HCT116 (cell line): ENCODE results near the gene HSPB1. TPM values are rescaled to one million over a fixed set of nuclear protein-coding genes. Genes with fewer than 3 reads are reported as not detected.

Source experiments
- ATAC-seq: fragments of 200-7000 bp; cut with Tn5 transposase; 2 replicates; pipeline ENCODE4 v1.9.1; 2020; ENCODE audit warnings: mild to moderate bottlenecking, moderate library complexity
- BruUV-seq: library from RNA; stranded (reverse); fragments of 400-500 nt; replicated peaks from 2 replicates; lab custom pipeline; 2021; lab: Mats Ljungman, UMichigan
- CTCF ChIA-PET: fragments of 300-600 bp; sonication (Branson Sonifier 250); formaldehyde crosslinking; loops from one replicate; lab custom pipeline; 2021; ENCODE audit warnings: antibody characterized with exemption; lab: Charles Lee
- POLR2A ChIA-PET: fragments of 300-600, 350-600 bp; sonication (Branson Sonifier 250); formaldehyde crosslinking; loops from one replicate; lab custom pipeline; 2021; ENCODE audit warnings: antibody characterized with exemption; lab: Charles Lee
- RAD21 ChIA-PET, 2 experiments: fragments of 300-600 bp; sonication (Branson Sonifier 250); formaldehyde crosslinking; loops; one replicate each; lab custom pipeline; 2023; ENCODE audit warnings: low total read pairs in 2 of 2; ENCODE audit not compliant: uncharacterized antibody in 2 of 2, unreplicated experiment in 2 of 2, low non-redundant PET in 1 of 2; lab: Charles Lee
- DNase-seq: peaks from one replicate; pipeline ENCODE4 v3.0.0-alpha.2; 2010; ENCODE audit warnings: low read depth, low spot score
- H2AFZ ChIP-seq: fragments of 200-600 bp; shearing (Covaris generic), sonication (generic); 2 replicates; pipeline ENCODE4 v1.6.1; 2017; ENCODE audit warnings: low read depth, mixed run types, mixed read lengths, antibody characterized with exemption, low read length; ENCODE audit not compliant: poor library complexity, severe bottlenecking
- H3K27ac ChIP-seq: 2 replicates; pipeline ENCODE4 v1.5.1; 2012; ENCODE audit warnings: low read depth, low read length
- H3K27me3 ChIP-seq: fragments of 200-600 bp; sonication (generic); 2 replicates; pipeline ENCODE4 v1.6.1; 2016; ENCODE audit warnings: mixed run types, low read length, mixed read lengths; ENCODE audit not compliant: insufficient read depth
- H3K36me3 ChIP-seq, 2 experiments: fragments of 200-500 bp in 1 of 2; fragments of 200-600 bp in 1 of 2; sonication (Bioruptor generic) in 1 of 2; sonication (generic) in 1 of 2; 2 replicates each; pipeline versions ENCODE4 v1.5.1 to v1.6.1; 2014 to 2016; ENCODE audit warnings: low read length in 2 of 2, inconsistent platforms in 1 of 2, mixed read lengths in 1 of 2, mixed run types in 1 of 2; ENCODE audit not compliant: insufficient read depth in 2 of 2, control insufficient read depth in 1 of 2
- H3K4me1 ChIP-seq, 2 experiments: fragments of 200-600 bp in 1 of 2; sonication (generic) in 1 of 2; 2 replicates each; pipeline versions ENCODE4 v1.5.1 to v1.6.1; 2012 to 2017; ENCODE audit warnings: low read length in 2 of 2, inconsistent platforms in 1 of 2, mild to moderate bottlenecking in 1 of 2, mixed read lengths in 1 of 2, mixed run types in 1 of 2, moderate library complexity in 1 of 2; ENCODE audit not compliant: insufficient read depth in 2 of 2, control insufficient read depth in 1 of 2
- H3K4me2 ChIP-seq: fragments of 200-600 bp; sonication (generic); 2 replicates; pipeline ENCODE4 v1.6.1; 2017; ENCODE audit warnings: mixed run types, low read length, mixed read lengths
- H3K4me3 ChIP-seq, 2 experiments: fragments of 200-600 bp in 1 of 2; sonication (generic) in 1 of 2; replicated peaks in 1 of 2; 2 replicates each; pipeline ENCODE4 v1.5.1; 2011 to 2016; ENCODE audit warnings: low read length in 2 of 2, control low read depth in 1 of 2, low read depth in 1 of 2, mild to moderate bottlenecking in 1 of 2, mixed read lengths in 1 of 2, mixed run types in 1 of 2
- H3K79me2 ChIP-seq: fragments of 200-600 bp; sonication (generic); 2 replicates; pipeline ENCODE4 v1.6.1; 2017; ENCODE audit warnings: mild to moderate bottlenecking, mixed run types, low read length, moderate library complexity, mixed read lengths; ENCODE audit not compliant: insufficient read depth
- H3K9ac ChIP-seq: fragments of 200-600 bp; sonication (generic); 2 replicates; pipeline ENCODE4 v1.6.1; 2016; ENCODE audit warnings: low read length, mixed read lengths
- H3K9me2 ChIP-seq: fragments of 200-600 bp; sonication (generic), shearing (Covaris generic); 2 replicates; pipeline ENCODE4 v1.6.1; 2017; ENCODE audit warnings: mixed run types, mild to moderate bottlenecking, moderate library complexity; ENCODE audit not compliant: insufficient read depth
- H3K9me3 ChIP-seq, 2 experiments: fragments of 200-500 bp in 1 of 2; fragments of 200-600 bp in 1 of 2; sonication (Bioruptor generic) in 1 of 2; sonication (generic) in 1 of 2; 2 replicates each; pipeline ENCODE4 v1.6.1; 2014 to 2017; ENCODE audit warnings: low read length in 2 of 2, mixed read lengths in 2 of 2, inconsistent platforms in 1 of 2, low read depth in 1 of 2, mild to moderate bottlenecking in 1 of 2, mixed run types in 1 of 2, moderate library complexity in 1 of 2; ENCODE audit not compliant: control insufficient read depth in 1 of 2, insufficient read depth in 1 of 2
- H4K20me1 ChIP-seq: fragments of 200-600 bp; sonication (generic), shearing (Covaris generic); 2 replicates; pipeline ENCODE4 v1.6.1; 2017; ENCODE audit warnings: mixed run types, mild to moderate bottlenecking, moderate library complexity; ENCODE audit not compliant: insufficient read depth
- CBX3 ChIP-seq: IDR thresholded peaks from 2 replicates; pipeline ENCODE4 v1.6.1; 2012; ENCODE audit warnings: low read depth
- CEBPB ChIP-seq: IDR thresholded peaks from 2 replicates; pipeline ENCODE4 v1.6.1; 2012; ENCODE audit warnings: low read depth
- EGR1 ChIP-seq: IDR thresholded peaks from 2 replicates; pipeline ENCODE4 v1.6.1; 2012; ENCODE audit warnings: low read depth
- ELF1 ChIP-seq: IDR thresholded peaks from 2 replicates; pipeline ENCODE4 v1.6.1; 2012; ENCODE audit warnings: low read depth, borderline replicate concordance
- EZH2 ChIP-seq: fragments of 200-600 bp; sonication (generic); IDR thresholded peaks from 2 replicates; pipeline ENCODE4 v1.6.1; 2017; ENCODE audit warnings: antibody characterized with exemption, mixed run types
- EZH2phosphoT487 ChIP-seq: fragments of 200-600 bp; IDR thresholded peaks from 2 replicates; pipeline ENCODE4 v1.6.1; 2018; ENCODE audit warnings: antibody characterized with exemption, borderline replicate concordance
- FOSL1 ChIP-seq: IDR thresholded peaks from 2 replicates; pipeline ENCODE4 v1.6.1; 2012; ENCODE audit warnings: low read depth
- JUND ChIP-seq: IDR thresholded peaks from 2 replicates; pipeline ENCODE4 v1.6.1; 2012
- POLR2A ChIP-seq: IDR thresholded peaks from 2 replicates; pipeline ENCODE4 v1.7.0; 2011; ENCODE audit warnings: borderline replicate concordance; ENCODE audit not compliant: insufficient read depth, insufficient read length; ENCODE audit errors: extremely low read depth
- POLR2AphosphoS5 ChIP-seq: IDR thresholded peaks from 2 replicates; pipeline ENCODE4 v1.6.1; 2011; ENCODE audit warnings: mild to moderate bottlenecking, low read depth, low read length, moderate library complexity
- TCF7L2 ChIP-seq: IDR thresholded peaks from 2 replicates; pipeline ENCODE4 v1.7.0; 2011; ENCODE audit warnings: borderline replicate concordance, inconsistent platforms; ENCODE audit not compliant: insufficient read depth, insufficient read length; ENCODE audit errors: extremely low read depth
- YY1 ChIP-seq: IDR thresholded peaks from 2 replicates; pipeline ENCODE4 v1.6.1; 2011; ENCODE audit warnings: low read length, low read depth, moderate library complexity, mild to moderate bottlenecking; ENCODE audit not compliant: insufficient replicate concordance; ENCODE audit errors: extremely low read depth
- intact Hi-C: fragments of 100-400 bp; cut with micrococcal nuclease; formaldehyde crosslinking; loops from 2 replicates; pipeline ENCODE4 v1.10.0; 2022
- total RNA-seq: library from RNA; stranded (reverse); gene quantifications from one replicate; pipeline ENCODE4 v1.2.1, GENCODE V29; 2021; ENCODE audit not compliant: unreplicated experiment
- TF ChIP-seq, protein P1 (sequence below): IDR thresholded peaks from 2 replicates; pipeline ENCODE4 v1.6.1; 2012; ENCODE audit warnings: low read depth
- TF ChIP-seq, protein P2 (sequence below): IDR thresholded peaks from 2 replicates; pipeline ENCODE4 v1.6.1; 2011; ENCODE audit warnings: mild to moderate bottlenecking, low read length, moderate library complexity; ENCODE audit not compliant: insufficient replicate concordance; ENCODE audit errors: extremely low read depth

HSPB1 gene
- total RNA-seq, 1 experiment from 2014 or later: 524 TPM

DNA sequence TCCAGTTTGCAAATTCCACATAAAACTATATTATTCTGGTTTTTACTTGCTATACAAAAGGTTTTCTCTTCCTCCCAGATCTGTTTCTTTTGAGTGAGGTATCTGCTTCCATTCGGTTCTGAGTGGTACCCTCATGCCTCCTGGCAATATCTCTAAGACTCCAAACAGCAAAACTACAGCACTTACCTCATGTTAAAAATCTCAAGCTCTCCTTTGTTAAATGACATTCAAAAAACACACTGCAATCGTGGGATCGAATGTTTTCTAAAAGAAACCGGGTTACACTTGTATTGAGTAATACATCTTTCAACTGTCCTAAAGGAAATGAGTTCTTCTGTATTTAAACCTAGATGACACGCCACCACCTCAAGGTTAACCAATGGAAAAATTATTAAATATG, 45.2 kb downstream of the HSPB1 start:
- Histone ChIP-seq H4K20me1 (peaks cover 19% of the 10 kb centered on the region; the same call in 1 of the 2 replicates), H3K4me2 (no peak overlapping the region), H3K27ac (no peak overlapping the region), H3K4me1 (peaks cover 0 to 18% of the 10 kb centered on the region in 2 experiments; a peak in 1 of 4 replicates), H3K36me3 (peaks cover 37 to 69% of the 10 kb centered on the region in 2 experiments), H3K79me2 (peaks cover 100% of the 10 kb centered on the region), H2AFZ (no peak overlapping the region), H3K9ac (no peak overlapping the region), H3K4me3 (no peak overlapping the region), H3K27me3 (no peaks in the 10 kb centered on the region), H3K9me3 (no peaks in the 10 kb centered on the region), H3K9me2 (no peaks in the 10 kb centered on the region)
- CTCF ChIA-PET: no interaction called here
- TF ChIP-seq EZH2phosphoT487 (no peak), JUND (no peak), CBX3 (no peak), TCF7L2 (no peak), ELF1 (no peak), EZH2 (no peak), YY1 (no peak), EGR1 (no peak), CEBPB (no peak), POLR2A (no peak), FOSL1 (no peak), POLR2AphosphoS5 (no peak)
- TF ChIP-seq, protein P1, sequence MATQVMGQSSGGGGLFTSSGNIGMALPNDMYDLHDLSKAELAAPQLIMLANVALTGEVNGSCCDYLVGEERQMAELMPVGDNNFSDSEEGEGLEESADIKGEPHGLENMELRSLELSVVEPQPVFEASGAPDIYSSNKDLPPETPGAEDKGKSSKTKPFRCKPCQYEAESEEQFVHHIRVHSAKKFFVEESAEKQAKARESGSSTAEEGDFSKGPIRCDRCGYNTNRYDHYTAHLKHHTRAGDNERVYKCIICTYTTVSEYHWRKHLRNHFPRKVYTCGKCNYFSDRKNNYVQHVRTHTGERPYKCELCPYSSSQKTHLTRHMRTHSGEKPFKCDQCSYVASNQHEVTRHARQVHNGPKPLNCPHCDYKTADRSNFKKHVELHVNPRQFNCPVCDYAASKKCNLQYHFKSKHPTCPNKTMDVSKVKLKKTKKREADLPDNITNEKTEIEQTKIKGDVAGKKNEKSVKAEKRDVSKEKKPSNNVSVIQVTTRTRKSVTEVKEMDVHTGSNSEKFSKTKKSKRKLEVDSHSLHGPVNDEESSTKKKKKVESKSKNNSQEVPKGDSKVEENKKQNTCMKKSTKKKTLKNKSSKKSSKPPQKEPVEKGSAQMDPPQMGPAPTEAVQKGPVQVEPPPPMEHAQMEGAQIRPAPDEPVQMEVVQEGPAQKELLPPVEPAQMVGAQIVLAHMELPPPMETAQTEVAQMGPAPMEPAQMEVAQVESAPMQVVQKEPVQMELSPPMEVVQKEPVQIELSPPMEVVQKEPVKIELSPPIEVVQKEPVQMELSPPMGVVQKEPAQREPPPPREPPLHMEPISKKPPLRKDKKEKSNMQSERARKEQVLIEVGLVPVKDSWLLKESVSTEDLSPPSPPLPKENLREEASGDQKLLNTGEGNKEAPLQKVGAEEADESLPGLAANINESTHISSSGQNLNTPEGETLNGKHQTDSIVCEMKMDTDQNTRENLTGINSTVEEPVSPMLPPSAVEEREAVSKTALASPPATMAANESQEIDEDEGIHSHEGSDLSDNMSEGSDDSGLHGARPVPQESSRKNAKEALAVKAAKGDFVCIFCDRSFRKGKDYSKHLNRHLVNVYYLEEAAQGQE: no peak
- TF ChIP-seq, protein P2, sequence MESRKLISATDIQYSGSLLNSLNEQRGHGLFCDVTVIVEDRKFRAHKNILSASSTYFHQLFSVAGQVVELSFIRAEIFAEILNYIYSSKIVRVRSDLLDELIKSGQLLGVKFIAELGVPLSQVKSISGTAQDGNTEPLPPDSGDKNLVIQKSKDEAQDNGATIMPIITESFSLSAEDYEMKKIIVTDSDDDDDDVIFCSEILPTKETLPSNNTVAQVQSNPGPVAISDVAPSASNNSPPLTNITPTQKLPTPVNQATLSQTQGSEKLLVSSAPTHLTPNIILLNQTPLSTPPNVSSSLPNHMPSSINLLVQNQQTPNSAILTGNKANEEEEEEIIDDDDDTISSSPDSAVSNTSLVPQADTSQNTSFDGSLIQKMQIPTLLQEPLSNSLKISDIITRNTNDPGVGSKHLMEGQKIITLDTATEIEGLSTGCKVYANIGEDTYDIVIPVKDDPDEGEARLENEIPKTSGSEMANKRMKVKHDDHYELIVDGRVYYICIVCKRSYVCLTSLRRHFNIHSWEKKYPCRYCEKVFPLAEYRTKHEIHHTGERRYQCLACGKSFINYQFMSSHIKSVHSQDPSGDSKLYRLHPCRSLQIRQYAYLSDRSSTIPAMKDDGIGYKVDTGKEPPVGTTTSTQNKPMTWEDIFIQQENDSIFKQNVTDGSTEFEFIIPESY: no peak
- intact Hi-C loops: loop anchor here (1.0 kb wide), 1 partner anchor 9 kb away; no protein-coding TSS in a partner anchor
- RAD21 ChIA-PET: no interaction called here
- no TSS peak for BruUV-seq
- no peak for DNase-seq
- ATAC-seq: no peak
- POLR2A ChIA-PET: no interaction called here
